Uterus (tissue), 4 donors: ENCODE data around the gene KCNIP1. TPM values are rescaled to one million over a fixed set of nuclear protein-coding genes. Genes with fewer than 3 reads are reported as not detected.

Source experiments
- DNase-seq, 2 donors: peaks; one replicate each; pipeline ENCODE4 v3.0.0-alpha.2; 2019 to 2020
- H3K27ac ChIP-seq, 2 donors: fragments of 200-600 bp; sonication (generic); 1 replicate in 1 of 2; 2 replicates in 1 of 2; pipeline ENCODE4 v1.5.1; 2016 to 2018
- H3K27me3 ChIP-seq, 2 donors: fragments of 200-600 bp; sonication (generic); one replicate each; pipeline ENCODE4 v1.5.1; 2018 to 2019; ENCODE audit warnings: control low read depth in 1 of 2
- H3K36me3 ChIP-seq, 2 donors: fragments of 200-600 bp; sonication (generic); one replicate each; pipeline ENCODE4 v1.5.1; 2019; ENCODE audit warnings: control low read depth in 1 of 2
- H3K4me1 ChIP-seq, 2 donors: fragments of 200-600 bp; sonication (generic); one replicate each; pipeline ENCODE4 v1.5.1; 2018 to 2019; ENCODE audit warnings: control low read depth in 1 of 2
- H3K4me3 ChIP-seq, 2 donors: fragments of 200-600 bp; sonication (generic); 1 replicate in 1 of 2; 2 replicates in 1 of 2; pipeline ENCODE4 v1.5.1; 2018 to 2019; ENCODE audit warnings: mild to moderate bottlenecking in 1 of 2
- H3K9me3 ChIP-seq, 2 donors: fragments of 200-600 bp; sonication (generic); one replicate each; pipeline ENCODE4 v1.5.1; 2019; ENCODE audit warnings: control low read depth in 1 of 2
- POLR2A ChIP-seq, 2 donors: fragments of 450-650 bp; IDR thresholded peaks; one replicate each; pipeline ENCODE4 v1.6.1; 2016; ENCODE audit warnings: antibody characterized with exemption in 2 of 2, mild to moderate bottlenecking in 1 of 2, moderate library complexity in 1 of 2
- intact Hi-C: fragments of 100-400 bp; cut with DNase I; formaldehyde crosslinking; loops from one replicate; pipeline ENCODE4 v1.15.1; 2023; ENCODE audit warnings: low total_unique reads
- total RNA-seq, 4 donors: library from RNA; depleted of rRNA in 3 of 4; stranded (reverse); fragments of >200 nt in 3 of 4; gene quantifications; one replicate each; pipeline versions ENCODE4 v1.1.0 to v1.2.4, GENCODE V29; 2014 to 2023
- TF ChIP-seq, protein P1 (sequence below), 4 experiments: fragments of 200-600 bp in 2 of 4; fragments of 450-650 bp in 2 of 4; sonication (generic) in 2 of 4; IDR thresholded peaks; one replicate each; pipeline ENCODE4 v1.5.1; 2016 to 2019; ENCODE audit warnings: antibody characterized with exemption in 4 of 4, mild to moderate bottlenecking in 2 of 4, moderate library complexity in 1 of 4
- donor health status: DM: yes; HTN: yes; CAD: no.

KCNIP1 gene
- total RNA-seq, 4 donors from 2014 or later: 1.3 to 7.0 (median 3.9) TPM

DNA sequence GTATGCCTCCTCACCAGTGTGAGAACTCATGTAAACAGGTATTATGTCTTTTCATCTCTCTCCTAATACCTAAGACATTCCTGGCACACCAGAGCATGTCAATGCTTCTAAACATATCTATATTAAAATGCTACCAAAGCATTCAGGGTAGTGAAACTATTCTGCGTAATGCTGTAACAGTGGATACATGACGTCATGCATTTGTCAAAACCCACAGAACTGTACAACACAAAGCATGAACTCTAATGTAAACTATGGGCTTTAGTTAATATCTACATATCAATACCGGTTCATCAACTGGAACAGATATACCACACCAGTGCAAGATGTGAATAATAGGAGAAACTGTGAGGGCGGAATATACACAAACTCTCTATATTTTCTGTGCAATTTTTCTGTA, 207.5 kb downstream of the KCNIP1 start:
- Histone ChIP-seq H3K4me1 (no peaks in the 10 kb centered on the region), H3K9me3 (no peaks in the 10 kb centered on the region), H3K36me3 (no peaks in the 10 kb centered on the region), H3K4me3 (no peak overlapping the region), H3K27me3 (no peaks in the 10 kb centered on the region), H3K27ac (no peak overlapping the region)
- DNase-seq: no peak
- intact Hi-C loops: no loop called here
- TF ChIP-seq POLR2A (IDR thresholded peaks at IDR 0.05): no peak
- TF ChIP-seq, protein P1, sequence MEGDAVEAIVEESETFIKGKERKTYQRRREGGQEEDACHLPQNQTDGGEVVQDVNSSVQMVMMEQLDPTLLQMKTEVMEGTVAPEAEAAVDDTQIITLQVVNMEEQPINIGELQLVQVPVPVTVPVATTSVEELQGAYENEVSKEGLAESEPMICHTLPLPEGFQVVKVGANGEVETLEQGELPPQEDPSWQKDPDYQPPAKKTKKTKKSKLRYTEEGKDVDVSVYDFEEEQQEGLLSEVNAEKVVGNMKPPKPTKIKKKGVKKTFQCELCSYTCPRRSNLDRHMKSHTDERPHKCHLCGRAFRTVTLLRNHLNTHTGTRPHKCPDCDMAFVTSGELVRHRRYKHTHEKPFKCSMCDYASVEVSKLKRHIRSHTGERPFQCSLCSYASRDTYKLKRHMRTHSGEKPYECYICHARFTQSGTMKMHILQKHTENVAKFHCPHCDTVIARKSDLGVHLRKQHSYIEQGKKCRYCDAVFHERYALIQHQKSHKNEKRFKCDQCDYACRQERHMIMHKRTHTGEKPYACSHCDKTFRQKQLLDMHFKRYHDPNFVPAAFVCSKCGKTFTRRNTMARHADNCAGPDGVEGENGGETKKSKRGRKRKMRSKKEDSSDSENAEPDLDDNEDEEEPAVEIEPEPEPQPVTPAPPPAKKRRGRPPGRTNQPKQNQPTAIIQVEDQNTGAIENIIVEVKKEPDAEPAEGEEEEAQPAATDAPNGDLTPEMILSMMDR (IDR thresholded peaks at IDR 0.05): no peak

DNA sequence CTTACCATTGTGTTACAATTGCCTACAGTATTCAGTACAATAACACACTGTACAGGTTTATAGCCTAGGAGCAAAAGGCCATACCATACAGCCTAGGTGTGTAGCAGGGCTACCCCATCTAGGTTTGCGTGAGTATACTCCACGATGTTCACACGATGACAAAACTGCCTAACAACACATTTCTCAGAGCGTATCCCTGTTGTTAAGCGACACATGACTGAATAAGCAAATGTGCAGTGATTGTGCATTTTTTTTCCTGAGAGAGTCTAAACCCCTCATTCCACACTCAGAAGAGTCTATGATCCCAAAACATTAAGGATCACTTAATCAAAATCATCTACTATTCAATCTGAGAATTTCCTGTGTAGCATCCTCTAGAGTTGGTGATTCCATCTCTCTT, 211.3 kb downstream of the KCNIP1 start:
- DNase-seq: no peak
- H3K9me3 ChIP-seq: no peaks in the 10 kb centered on the region
- H3K4me1 ChIP-seq: no peaks in the 10 kb centered on the region
- no peak overlapping the region for H3K27ac ChIP-seq
- intact Hi-C loops: no loop called here
- H3K36me3 ChIP-seq: no peaks in the 10 kb centered on the region
- H3K27me3 ChIP-seq: no peaks in the 10 kb centered on the region
- no peak overlapping the region for H3K4me3 ChIP-seq
- TF ChIP-seq, protein P1 (IDR thresholded peaks at IDR 0.05): no peak
- no peak for TF ChIP-seq POLR2A (IDR thresholded peaks at IDR 0.05)

DNA sequence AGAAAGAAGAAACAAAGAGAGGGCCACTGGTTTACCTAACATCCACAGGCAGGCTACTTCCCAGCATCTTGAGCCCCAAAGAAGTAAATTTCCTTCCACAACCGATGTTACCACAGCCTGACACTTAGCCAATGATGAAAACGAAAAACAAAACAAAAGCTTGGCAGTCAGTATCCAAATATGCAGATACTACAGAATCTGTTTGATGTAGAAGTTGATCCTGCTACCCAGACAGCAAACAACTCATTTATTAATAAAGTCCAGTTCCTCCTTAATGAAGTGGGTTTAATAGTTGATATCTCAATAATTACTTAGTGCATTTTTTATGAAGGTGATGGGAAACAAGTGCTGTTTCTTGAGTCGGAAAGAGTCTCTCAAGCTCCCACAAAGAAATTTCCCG, 212.6 kb downstream of the KCNIP1 start:
- no peaks in the 10 kb centered on the region for H3K36me3 ChIP-seq
- no peaks in the 10 kb centered on the region for H3K4me1 ChIP-seq
- H3K4me3 ChIP-seq: no peak overlapping the region
- DNase-seq: no peak
- H3K9me3 ChIP-seq: no peaks in the 10 kb centered on the region
- TF ChIP-seq, protein P1 (IDR thresholded peaks at IDR 0.05): no peak
- no peak for TF ChIP-seq POLR2A (IDR thresholded peaks at IDR 0.05)
- intact Hi-C loops: no loop called here
- no peaks in the 10 kb centered on the region for H3K27me3 ChIP-seq
- H3K27ac ChIP-seq: no peak overlapping the region

DNA sequence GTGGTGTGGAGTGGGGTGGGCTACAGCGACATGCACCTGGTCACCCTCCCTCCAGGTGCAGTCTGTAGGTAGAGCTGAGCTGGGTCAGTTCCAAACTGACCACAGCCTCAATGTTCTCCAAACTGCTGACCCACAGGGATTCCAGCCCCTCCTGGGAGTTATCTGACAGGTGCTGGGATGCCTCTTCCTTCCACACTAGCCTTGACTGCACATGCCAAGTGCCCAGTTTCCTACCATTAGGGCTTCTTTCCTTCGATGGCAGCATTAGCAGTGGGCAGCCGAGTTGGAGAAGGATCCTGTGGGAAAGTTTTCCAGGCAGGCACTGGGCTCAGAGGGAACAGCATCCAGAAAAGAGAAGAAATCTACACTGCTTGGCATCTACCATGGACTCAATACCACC, 215.7 kb downstream of the KCNIP1 start:
- no peak overlapping the region for H3K4me3 ChIP-seq
- no peak for TF ChIP-seq POLR2A (IDR thresholded peaks at IDR 0.05)
- TF ChIP-seq, protein P1 (IDR thresholded peaks at IDR 0.05): no peak
- H3K27ac ChIP-seq: no peak overlapping the region
- no peak for DNase-seq
- no peaks in the 10 kb centered on the region for H3K4me1 ChIP-seq
- intact Hi-C loops: no loop called here
- H3K36me3 ChIP-seq: no peaks in the 10 kb centered on the region
- no peaks in the 10 kb centered on the region for H3K27me3 ChIP-seq
- no peaks in the 10 kb centered on the region for H3K9me3 ChIP-seq

DNA sequence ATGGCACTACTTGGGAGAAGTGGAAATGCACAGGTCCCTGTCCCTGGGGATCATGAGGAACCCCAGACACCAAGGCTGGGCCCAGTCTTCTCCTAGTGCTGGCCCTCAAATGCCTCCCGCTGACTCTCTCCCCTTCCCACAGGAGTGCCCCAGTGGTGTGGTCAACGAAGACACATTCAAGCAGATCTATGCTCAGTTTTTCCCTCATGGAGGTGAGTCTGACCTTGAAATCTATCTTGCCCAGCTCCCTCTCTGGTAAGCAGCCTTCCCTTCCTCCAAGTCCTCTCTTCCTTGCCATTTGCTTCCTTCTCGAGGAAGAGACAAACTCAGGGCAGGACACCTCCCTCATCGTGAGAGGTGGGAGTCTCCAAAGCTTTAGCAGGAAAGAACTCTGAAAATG, 216.4 kb downstream of the KCNIP1 start:
- H3K36me3 ChIP-seq: no peaks in the 10 kb centered on the region
- intact Hi-C loops: no loop called here
- H3K9me3 ChIP-seq: no peaks in the 10 kb centered on the region
- no peak for TF ChIP-seq POLR2A (IDR thresholded peaks at IDR 0.05)
- TF ChIP-seq, protein P1 (IDR thresholded peaks at IDR 0.05): no peak
- no peak overlapping the region for H3K27ac ChIP-seq
- DNase-seq: no peak
- H3K4me3 ChIP-seq: no peak overlapping the region
- H3K27me3 ChIP-seq: no peaks in the 10 kb centered on the region
- no peaks in the 10 kb centered on the region for H3K4me1 ChIP-seq
